HepG2 (cell line): Measurements from ENCODE around the gene MT4. TPM values are rescaled to one million over a fixed set of nuclear protein-coding genes. Genes with fewer than 3 reads are reported as not detected.
A peak's percentile ranks its signal among the peaks of the same experiment; 100 is the strongest.

Source experiments
- ARID3A ChIP-seq: IDR thresholded peaks from 2 replicates; pipeline ENCODE4 v1.6.1; 2012; ENCODE audit warnings: low read depth, low read length, improper control_type of control experiment
- ATF6 ChIP-seq: sonication (generic); formaldehyde crosslinking; conservative IDR thresholded peaks from 2 replicates; pipeline ENCODE4 v1.4.0; 2020; ENCODE audit warnings: missing genetic modification reagents
- CBX5 ChIP-seq: sonication (generic); formaldehyde crosslinking; IDR thresholded peaks from 2 replicates; pipeline ENCODE4 v1.4.0; 2020; ENCODE audit warnings: missing genetic modification reagents, borderline replicate concordance
- CENPX ChIP-seq: sonication (generic); formaldehyde crosslinking; IDR thresholded peaks from 2 replicates; pipeline ENCODE4 v1.9.0; 2021; ENCODE audit warnings: mild to moderate bottlenecking, missing genetic modification reagents, moderate library complexity
- FOXJ3 ChIP-seq: sonication (generic); formaldehyde crosslinking; IDR thresholded peaks from 2 replicates; pipeline ENCODE4 v1.4.0; 2020; ENCODE audit warnings: missing genetic modification reagents, mild to moderate bottlenecking, borderline replicate concordance
- FOXO1 ChIP-seq: sonication (generic); formaldehyde crosslinking; IDR thresholded peaks from 2 replicates; pipeline ENCODE4 v1.4.0; 2020; ENCODE audit warnings: missing genetic modification reagents
- GFI1 ChIP-seq: sonication (generic); formaldehyde crosslinking; IDR thresholded peaks from 2 replicates; pipeline ENCODE4 v1.5.0; 2020; ENCODE audit warnings: missing genetic modification reagents, mild to moderate bottlenecking, borderline replicate concordance
- JARID2 ChIP-seq: sonication (generic); formaldehyde crosslinking; IDR thresholded peaks from 2 replicates; pipeline ENCODE4 v1.8.1; 2023; ENCODE audit warnings: missing genetic modification reagents, inconsistent platforms; ENCODE audit not compliant: insufficient replicate concordance
- KDM5B ChIP-seq: sonication (generic); formaldehyde crosslinking; IDR thresholded peaks from 2 replicates; pipeline ENCODE4 v1.4.0; 2020; ENCODE audit warnings: missing genetic modification reagents, mild to moderate bottlenecking, borderline replicate concordance
- MTERF4 ChIP-seq: sonication (generic); formaldehyde crosslinking; IDR thresholded peaks from 2 replicates; pipeline ENCODE4 v1.8.0; 2023; ENCODE audit warnings: mild to moderate bottlenecking, missing genetic modification reagents
- MXD1 ChIP-seq: sonication (generic); formaldehyde crosslinking; IDR thresholded peaks from 2 replicates; pipeline ENCODE4 v1.4.0; 2020; ENCODE audit warnings: mild to moderate bottlenecking, missing genetic modification reagents
- PAX8 ChIP-seq: sonication (generic); formaldehyde crosslinking; IDR thresholded peaks from 2 replicates; pipeline ENCODE4 v1.8.0; 2022; ENCODE audit warnings: mild to moderate bottlenecking, missing genetic modification reagents, borderline replicate concordance
- PHF21A ChIP-seq: sonication (generic); formaldehyde crosslinking; IDR thresholded peaks from 2 replicates; pipeline ENCODE4 v1.5.0; 2020; ENCODE audit warnings: mild to moderate bottlenecking, missing genetic modification reagents
- RCOR2 ChIP-seq: IDR thresholded peaks from 2 replicates; pipeline ENCODE4 v1.6.1; 2016; ENCODE audit warnings: missing biosample characterization, missing genetic modification reagents
- SMARCC2 ChIP-seq: fragments of 450-650 bp; IDR thresholded peaks from 2 replicates; pipeline ENCODE4 v1.6.1; 2017; ENCODE audit warnings: antibody characterized with exemption, mild to moderate bottlenecking
- THYN1 ChIP-seq: sonication (generic); formaldehyde crosslinking; IDR thresholded peaks from 2 replicates; pipeline ENCODE4 v1.8.1; 2023; ENCODE audit warnings: low read depth, mild to moderate bottlenecking, moderate library complexity, missing genetic modification reagents, borderline replicate concordance
- ZFP36L1 ChIP-seq: sonication (generic); formaldehyde crosslinking; IDR thresholded peaks from 2 replicates; pipeline ENCODE4 v1.8.0; 2022; ENCODE audit warnings: mild to moderate bottlenecking, missing genetic modification reagents, moderate library complexity
- ZNF205 ChIP-seq: IDR thresholded peaks from 2 replicates; pipeline ENCODE4 v1.6.1; 2018; ENCODE audit warnings: missing biosample characterization, missing genetic modification reagents
- ZNF296 ChIP-seq: sonication (generic); formaldehyde crosslinking; conservative IDR thresholded peaks from 2 replicates; pipeline ENCODE4 v1.5.0; 2020; ENCODE audit warnings: mild to moderate bottlenecking, missing genetic modification reagents
- ZNF337 ChIP-seq: sonication (generic); formaldehyde crosslinking; IDR thresholded peaks from 2 replicates; pipeline ENCODE4 v1.5.1; 2020; ENCODE audit warnings: missing genetic modification reagents, low read depth, mild to moderate bottlenecking, borderline replicate concordance
- ZNF383 ChIP-seq: sonication (generic); formaldehyde crosslinking; IDR thresholded peaks from 2 replicates; pipeline ENCODE4 v1.4.0; 2020; ENCODE audit warnings: missing genetic modification reagents, mild to moderate bottlenecking, borderline replicate concordance
- ZNF44 ChIP-seq: sonication (generic); formaldehyde crosslinking; IDR thresholded peaks from 2 replicates; pipeline ENCODE4 v1.5.1; 2020; ENCODE audit warnings: mild to moderate bottlenecking, missing genetic modification reagents
- ZNF460 ChIP-seq: sonication (generic); formaldehyde crosslinking; IDR thresholded peaks from 2 replicates; pipeline ENCODE4 v1.5.1; 2020; ENCODE audit warnings: missing genetic modification reagents, mild to moderate bottlenecking, borderline replicate concordance
- ZNF619 ChIP-seq: sonication (generic); formaldehyde crosslinking; IDR thresholded peaks from 2 replicates; pipeline ENCODE4 v1.4.0; 2020; ENCODE audit warnings: mild to moderate bottlenecking, missing genetic modification reagents
- ZSCAN20 ChIP-seq: sonication (generic); formaldehyde crosslinking; IDR thresholded peaks from 2 replicates; pipeline ENCODE4 v1.4.0; 2020; ENCODE audit warnings: missing genetic modification reagents, mild to moderate bottlenecking, borderline replicate concordance
- polyA plus RNA-seq, 8 experiments: library from polyadenylated mRNA; depleted of rRNA in 3 of 8; stranded (reverse) in 7 of 8; unstranded in 1 of 8; fragments of >200 nt; fragmentation: Illumina TruSeq in 4 of 8; extraction: Trizol in 4 of 8; gene quantifications; 2 replicates each; pipeline versions ENCODE4 v1.2.1 to v1.2.3, GENCODE V29; 2011 to 2016; ENCODE audit warnings: low read depth in 4 of 8, missing spikeins in 1 of 8, mixed read lengths in 1 of 8; ENCODE audit not compliant: insufficient read depth in 1 of 8
- total RNA-seq, 5 experiments: library from RNA; depleted of rRNA; stranded (reverse); fragments of >200 nt; fragmentation: Illumina TruSeq; extraction: Trizol; gene quantifications; 2 replicates each; pipeline ENCODE4 v1.2.3, GENCODE V29; 2016; ENCODE audit warnings: low read depth in 1 of 5

Gene MT4
- total and polyA plus RNA-seq, 2 of the 13 experiments (the other 11 are each of a cell fraction or from before 2014, with no cell fraction given) = not detected

GRCh38 chr16:56610017-56610608 is 45.2 kb downstream of the MT4 start (continued):
- TF ChIP-seq KDM5B (CRISPR knock-in tag) (no peak), ZNF44 (no peak), CENPX (CRISPR knock-in tag) (no peak), THYN1 (CRISPR knock-in tag) (no peak), CBX5 (CRISPR knock-in tag) (no peak), ZNF619 (CRISPR knock-in tag) (no peak; the same call in 1 of the 2 replicates), RCOR2 (CRISPR knock-in tag) (no peak), ZNF296 (CRISPR knock-in tag) (no peak), SMARCC2 (no peak), ZNF337 (CRISPR knock-in tag) (0 out of 2 replicates have a peak, but pooled peaks have one; percentile 14), ZFP36L1 (CRISPR knock-in tag) (no peak), ZSCAN20 (CRISPR knock-in tag) (no peak), ATF6 (no peak), PAX8 (0 out of 2 replicates have a peak, but pooled peaks have one; percentile 72), ZNF460 (CRISPR knock-in tag) (no peak), FOXJ3 (CRISPR knock-in tag) (no peak), JARID2 (CRISPR knock-in tag) (no peak), ARID3A (no peak), ZNF205 (CRISPR knock-in tag) (no peak), PHF21A (CRISPR knock-in tag) (no peak), MXD1 (CRISPR knock-in tag) (no peak), MTERF4 (no peak), GFI1 (CRISPR knock-in tag) (peak; percentile 29; the same call in 1 of the 2 replicates), FOXO1 (CRISPR knock-in tag) (no peak), ZNF383 (CRISPR knock-in tag) (no peak)
